ENCODE results near the gene HIGD2A.

The HIGD2A gene

DNA sequence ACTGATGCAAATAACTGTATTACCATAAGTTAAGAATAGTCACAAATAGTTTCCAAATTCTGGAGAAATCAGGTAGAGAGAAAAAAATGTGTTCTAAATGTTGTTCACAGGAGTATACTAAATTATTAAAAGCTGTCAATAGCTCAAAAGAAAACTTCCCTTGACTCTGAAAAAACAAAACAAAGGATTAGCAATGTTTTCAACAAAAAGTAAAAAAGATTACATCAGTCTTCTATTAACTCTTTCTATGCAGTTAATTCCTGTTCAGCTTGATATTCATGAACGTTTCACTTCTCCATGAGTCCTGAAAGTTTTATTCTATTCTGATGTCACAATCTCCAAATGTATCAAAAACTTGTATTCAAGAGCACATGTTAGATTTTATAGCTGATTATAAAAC, 37.2 kb downstream of the HIGD2A start:
- no peaks in the 10 kb centered on the region for H3K27me3 ChIP-seq (ENCODE audit: insufficient read depth, low read depth, severe bottlenecking)
- no peak overlapping the region for H3K27ac ChIP-seq
- no peak overlapping the region for H3K4me3 ChIP-seq (ENCODE audit: low read depth, low read length)
- DNase-seq: no peak
- no peaks in the 10 kb centered on the region for H3K36me3 ChIP-seq
- H3K9me3 ChIP-seq (ENCODE audit: severe bottlenecking): peaks cover 3% of the 10 kb centered on the region
- TF ChIP-seq, protein P1, sequence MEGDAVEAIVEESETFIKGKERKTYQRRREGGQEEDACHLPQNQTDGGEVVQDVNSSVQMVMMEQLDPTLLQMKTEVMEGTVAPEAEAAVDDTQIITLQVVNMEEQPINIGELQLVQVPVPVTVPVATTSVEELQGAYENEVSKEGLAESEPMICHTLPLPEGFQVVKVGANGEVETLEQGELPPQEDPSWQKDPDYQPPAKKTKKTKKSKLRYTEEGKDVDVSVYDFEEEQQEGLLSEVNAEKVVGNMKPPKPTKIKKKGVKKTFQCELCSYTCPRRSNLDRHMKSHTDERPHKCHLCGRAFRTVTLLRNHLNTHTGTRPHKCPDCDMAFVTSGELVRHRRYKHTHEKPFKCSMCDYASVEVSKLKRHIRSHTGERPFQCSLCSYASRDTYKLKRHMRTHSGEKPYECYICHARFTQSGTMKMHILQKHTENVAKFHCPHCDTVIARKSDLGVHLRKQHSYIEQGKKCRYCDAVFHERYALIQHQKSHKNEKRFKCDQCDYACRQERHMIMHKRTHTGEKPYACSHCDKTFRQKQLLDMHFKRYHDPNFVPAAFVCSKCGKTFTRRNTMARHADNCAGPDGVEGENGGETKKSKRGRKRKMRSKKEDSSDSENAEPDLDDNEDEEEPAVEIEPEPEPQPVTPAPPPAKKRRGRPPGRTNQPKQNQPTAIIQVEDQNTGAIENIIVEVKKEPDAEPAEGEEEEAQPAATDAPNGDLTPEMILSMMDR (IDR thresholded peaks at IDR 0.05; ENCODE audit: low read depth, low read length): no peak

DNA sequence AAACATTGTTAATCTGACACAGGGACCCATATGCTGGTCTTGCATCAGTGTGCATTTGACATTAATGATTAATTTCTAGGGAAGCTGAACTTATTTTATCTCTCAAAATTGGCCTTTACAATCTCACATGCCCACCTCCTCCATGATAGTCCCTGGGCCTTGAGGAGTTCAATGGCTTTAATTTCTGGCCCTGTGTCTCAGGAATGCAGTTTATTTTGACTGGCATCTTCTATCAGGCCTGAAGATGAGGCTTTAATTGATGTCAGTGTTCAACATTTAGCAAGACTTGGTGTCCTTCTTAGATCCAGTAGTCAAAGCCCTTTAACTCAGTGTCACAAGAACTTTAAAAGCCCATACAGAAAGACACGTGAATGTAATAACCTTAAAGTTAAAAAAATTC, 38.3 kb downstream of the HIGD2A start:
- Histone ChIP-seq H3K27ac (no peak overlapping the region), H3K27me3 (ENCODE audit: insufficient read depth, low read depth, severe bottlenecking) (no peaks in the 10 kb centered on the region), H3K4me3 (ENCODE audit: low read depth, low read length) (no peak overlapping the region), H3K9me3 (ENCODE audit: severe bottlenecking) (no peaks in the 10 kb centered on the region), H3K36me3 (no peaks in the 10 kb centered on the region)
- TF ChIP-seq, protein P1 (IDR thresholded peaks at IDR 0.05; ENCODE audit: low read depth, low read length): no peak
- no peak for DNase-seq

DNA sequence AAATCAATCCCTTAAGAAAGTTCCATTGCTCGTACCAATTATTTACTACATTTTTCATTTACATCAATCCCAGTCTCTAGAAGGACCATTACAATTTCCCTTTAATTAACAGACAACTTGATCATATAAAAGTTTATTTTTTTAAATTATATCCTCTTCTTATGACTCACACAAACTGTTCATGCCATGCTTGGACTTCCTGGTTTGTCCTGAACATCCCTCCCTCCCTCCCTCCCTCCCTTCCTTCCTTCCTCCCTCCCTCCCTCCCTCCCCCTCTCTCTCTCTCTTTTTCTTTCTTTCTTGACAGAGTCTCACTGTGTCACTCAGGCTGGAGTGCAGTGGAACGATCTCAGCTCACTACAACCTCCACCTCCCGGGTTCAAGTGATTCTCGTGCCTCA, 39.4 kb downstream of the HIGD2A start:
- no peak for DNase-seq
- no peak overlapping the region for H3K4me3 ChIP-seq (ENCODE audit: low read depth, low read length)
- H3K27ac ChIP-seq: no peak overlapping the region
- TF ChIP-seq, protein P1 (IDR thresholded peaks at IDR 0.05; ENCODE audit: low read depth, low read length): no peak
- no peaks in the 10 kb centered on the region for H3K36me3 ChIP-seq
- no peaks in the 10 kb centered on the region for H3K27me3 ChIP-seq (ENCODE audit: insufficient read depth, low read depth, severe bottlenecking)
- peaks cover 2% of the 10 kb centered on the region for H3K9me3 ChIP-seq (ENCODE audit: severe bottlenecking)

DNA sequence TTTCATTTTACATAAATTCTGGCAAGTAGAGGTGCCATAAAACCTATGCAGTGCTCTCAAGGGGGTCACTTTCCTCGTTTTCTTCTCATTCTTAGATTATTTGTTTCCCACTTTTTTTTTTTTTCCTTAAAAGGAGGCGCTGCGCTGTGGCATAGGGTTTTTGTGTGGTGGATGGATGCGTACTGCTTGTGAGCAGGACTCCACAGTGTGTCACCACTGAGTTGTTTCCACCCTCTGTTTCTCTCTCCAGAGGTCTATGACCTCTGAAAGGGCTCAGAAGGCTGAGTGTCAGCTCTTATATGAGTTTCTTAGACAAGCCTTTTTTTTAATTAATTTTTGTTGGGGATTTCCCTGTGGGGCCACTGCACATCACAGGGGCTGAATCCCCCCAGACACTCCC, 41.4 kb downstream of the HIGD2A start:
- TF ChIP-seq, protein P1 (IDR thresholded peaks at IDR 0.05; ENCODE audit: low read depth, low read length): 0 out of 2 replicates have a peak, but pooled peaks have one; percentile 7
- no peak for DNase-seq
- Histone ChIP-seq H3K27me3 (ENCODE audit: insufficient read depth, low read depth, severe bottlenecking) (no peaks in the 10 kb centered on the region), H3K36me3 (no peaks in the 10 kb centered on the region), H3K9me3 (ENCODE audit: severe bottlenecking) (peaks cover 4% of the 10 kb centered on the region), H3K27ac (no peak overlapping the region), H3K4me3 (ENCODE audit: low read depth, low read length) (no peak overlapping the region)

DNA sequence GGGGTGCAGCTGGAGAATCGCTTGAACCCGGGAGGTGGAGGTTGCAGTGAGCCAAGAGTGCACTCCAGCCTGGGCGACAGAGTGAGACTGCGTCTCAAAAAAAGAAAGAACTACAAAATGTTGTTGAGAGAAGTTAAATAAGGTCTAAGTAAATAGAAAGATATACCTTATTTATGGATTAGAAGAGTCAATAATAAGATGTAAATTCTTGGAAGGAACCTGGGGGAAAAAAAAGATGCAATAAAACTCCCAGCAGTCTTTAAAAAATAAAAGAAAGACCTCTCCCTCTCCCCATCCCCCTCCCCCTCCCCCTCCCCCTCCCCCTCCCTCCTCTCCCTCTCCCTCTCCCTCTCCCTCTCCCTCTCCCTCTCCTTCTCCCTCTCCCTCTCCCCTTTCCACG, 44.2 kb downstream of the HIGD2A start:
- no peaks in the 10 kb centered on the region for H3K36me3 ChIP-seq
- no peak for DNase-seq
- H3K27me3 ChIP-seq (ENCODE audit: insufficient read depth, low read depth, severe bottlenecking): no peaks in the 10 kb centered on the region
- no peak overlapping the region for H3K4me3 ChIP-seq (ENCODE audit: low read depth, low read length)
- H3K9me3 ChIP-seq (ENCODE audit: severe bottlenecking): peaks cover 7% of the 10 kb centered on the region
- H3K27ac ChIP-seq: no peak overlapping the region
- TF ChIP-seq, protein P1 (IDR thresholded peaks at IDR 0.05; ENCODE audit: low read depth, low read length): no peak

DNA sequence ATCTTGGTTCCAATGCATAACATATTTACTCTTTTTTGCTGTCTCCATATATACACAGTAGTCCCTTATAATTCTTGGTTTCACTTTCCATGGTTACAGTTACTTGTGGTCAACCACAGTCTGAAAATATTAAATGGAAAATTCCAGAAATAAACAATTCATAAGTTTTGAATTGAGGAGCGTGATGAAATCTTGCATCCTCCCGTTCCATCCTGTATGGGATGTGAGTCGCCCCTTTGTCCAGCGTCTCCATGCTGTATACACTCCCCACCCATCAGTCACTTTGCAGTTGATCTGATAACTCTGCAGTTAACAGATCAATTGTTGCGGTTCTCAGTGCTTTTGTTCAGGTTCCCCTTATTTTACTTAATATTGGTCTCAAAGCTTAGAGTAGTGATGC, 48.1 kb downstream of the HIGD2A start:
- Histone ChIP-seq H3K27me3 (ENCODE audit: insufficient read depth, low read depth, severe bottlenecking) (no peaks in the 10 kb centered on the region), H3K36me3 (no peaks in the 10 kb centered on the region), H3K9me3 (ENCODE audit: severe bottlenecking) (peaks cover 7% of the 10 kb centered on the region), H3K4me3 (ENCODE audit: low read depth, low read length) (no peak overlapping the region), H3K27ac (no peak overlapping the region)
- no peak for DNase-seq
- TF ChIP-seq, protein P1 (IDR thresholded peaks at IDR 0.05; ENCODE audit: low read depth, low read length): no peak

Measured in WERI-Rb-1 (cell line).